GM19452 (cell line): ENCODE measurements around the gene CRYGB.
A peak's percentile ranks its signal among the peaks of the same experiment; 100 is the strongest.
"Not testable (repeated sequence)": the region's sequence is repeated elsewhere in the genome, so short reads cannot be mapped to it uniquely, and the experiment has no call there.

Experiments
- ATAC-seq: cut with Tn5 transposase; IDR thresholded peaks from one replicate; pipeline ENCODE4 v1.9.1; 2021; ENCODE audit not compliant: unreplicated experiment

CRYGB gene

GRCh38 chr2:208150956-208151355 is 5.0 kb upstream of the CRYGB start:
- no peak for ATAC-seq

GRCh38 chr2:208150094-208150493 is 4.1 kb upstream of the CRYGB start:
- no peak for ATAC-seq

- no peak for ATAC-seq
Observed at GRCh38 chr2:208148803-208149202, 2.8 kb upstream of the CRYGB start.

GRCh38 chr2:208147759-208148158 is 1.8 kb upstream of the CRYGB start:
- no peak for ATAC-seq

- ATAC-seq: no peak
Observed at GRCh38 chr2:208147008-208147407, 1.1 kb upstream of the CRYGB start.

- no peak for ATAC-seq
Observed at GRCh38 chr2:208142925-208143799, 2.8 kb downstream of the CRYGB start.

- no peak for ATAC-seq
Observed at GRCh38 chr2:208142240-208142924, 3.6 kb downstream of the CRYGB start.

- no peak for ATAC-seq
Observed at GRCh38 chr2:208139447-208139846, 6.5 kb downstream of the CRYGB start.

GRCh38 chr2:208138334-208138733 is 7.6 kb downstream of the CRYGB start:
- ATAC-seq: not testable (repeated sequence)

- no peak for ATAC-seq
Observed at GRCh38 chr2:208136716-208137094, 9.3 kb downstream of the CRYGB start.

- no peak for ATAC-seq
Observed at GRCh38 chr2:208135794-208136715, 9.9 kb downstream of the CRYGB start.

- peak; percentile 70 for ATAC-seq
Observed at GRCh38 chr2:208134928-208135586, 10.9 kb downstream of the CRYGB start.

GRCh38 chr2:208130712-208131110 is 15.2 kb downstream of the CRYGB start:
- ATAC-seq: no peak

- no peak for ATAC-seq
Observed at GRCh38 chr2:208129744-208130711, 15.9 kb downstream of the CRYGB start, which contains the start of gene CRYGC. CRYGC (minus strand) TSS chr2:208129828; CDS start chr2:208129792, 36 bp downstream.

GRCh38 chr2:208128136-208128535 is 17.8 kb downstream of the CRYGB start:
- ATAC-seq: no peak

GRCh38 chr2:208127090-208127489 is 18.9 kb downstream of the CRYGB start:
- no peak for ATAC-seq

GRCh38 chr2:208125251-208125650 is 20.7 kb downstream of the CRYGB start:
- ATAC-seq: no peak

GRCh38 chr2:208124013-208124715 is 21.8 kb downstream of the CRYGB start, which contains the start of gene CRYGD:
CRYGD (minus strand) TSS chr2:208124524; CDS start chr2:208124473, 51 bp downstream.
- not testable (repeated sequence) for ATAC-seq

GRCh38 chr2:208122248-208122647 is 23.7 kb downstream of the CRYGB start:
- ATAC-seq: no peak
